ENCODE measurements around the gene LHPP.

LHPP gene

DNA sequence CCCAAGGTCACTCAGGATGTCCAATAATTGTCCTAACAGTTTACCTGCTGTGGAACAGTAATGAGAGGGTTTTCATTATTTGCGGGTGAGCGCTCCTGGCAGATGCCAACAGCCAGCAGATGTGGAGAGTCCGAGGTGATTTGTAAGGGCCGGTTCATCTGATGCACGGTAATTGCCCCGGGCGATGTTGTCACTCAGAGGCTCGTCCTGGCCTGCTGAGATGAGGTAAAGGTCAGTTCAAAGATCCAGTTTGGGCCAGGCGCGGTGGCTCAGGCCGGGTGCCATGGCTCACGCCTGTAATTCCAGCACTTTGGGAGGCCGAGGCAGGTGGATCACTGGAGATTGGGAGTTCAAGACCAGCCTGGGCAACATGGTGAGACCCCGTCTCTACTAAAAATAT lies 16.9 kb downstream of the LHPP start:
- Histone ChIP-seq H3K36me3 (ENCODE audit: control insufficient read depth, low read length) (no peaks in the 10 kb centered on the region), H3K9me2 (replicated peaks; ENCODE audit: control insufficient read depth, low read length) (no peaks in the 10 kb centered on the region), H3K4me2 (ENCODE audit: low read length) (no peak overlapping the region), H3K4me1 (ENCODE audit: control insufficient read depth, low read length) (no peaks in the 10 kb centered on the region), H3K27me3 (ENCODE audit: control insufficient read depth, low read length) (no peaks in the 10 kb centered on the region), H3F3A (ENCODE audit: control insufficient read depth, insufficient read depth) (no peaks in the 10 kb centered on the region), H3K79me2 (ENCODE audit: control insufficient read depth, low read length) (no peaks in the 10 kb centered on the region), H3K27ac (ENCODE audit: low read depth, low read length) (no peak overlapping the region), H4K20me1 (ENCODE audit: control insufficient read depth, insufficient read depth, low read depth, low read length) (no peaks in the 10 kb centered on the region), H3K4me3 (ENCODE audit: low read length) (no peak overlapping the region), H3K9me3 (ENCODE audit: control insufficient read depth, insufficient read depth, low read length) (no peaks in the 10 kb centered on the region)
- no peak for TF ChIP-seq EZH2phosphoT487 (IDR thresholded peaks at IDR 0.05; ENCODE audit: borderline replicate concordance, low read length)

GRCh38 chr10:124480860-124481259 lies 19.2 kb downstream of the LHPP start:
- Histone ChIP-seq H3K27me3 (ENCODE audit: control insufficient read depth, low read length) (no peaks in the 10 kb centered on the region), H3K4me3 (ENCODE audit: low read length) (no peak overlapping the region), H3K36me3 (ENCODE audit: control insufficient read depth, low read length) (no peaks in the 10 kb centered on the region), H3K4me2 (ENCODE audit: low read length) (no peak overlapping the region), H3K4me1 (ENCODE audit: control insufficient read depth, low read length) (no peaks in the 10 kb centered on the region), H4K20me1 (ENCODE audit: control insufficient read depth, insufficient read depth, low read depth, low read length) (no peaks in the 10 kb centered on the region), H3K9me2 (replicated peaks; ENCODE audit: control insufficient read depth, low read length) (no peaks in the 10 kb centered on the region), H3K9me3 (ENCODE audit: control insufficient read depth, insufficient read depth, low read length) (no peaks in the 10 kb centered on the region), H3F3A (ENCODE audit: control insufficient read depth, insufficient read depth) (no peaks in the 10 kb centered on the region), H3K79me2 (ENCODE audit: control insufficient read depth, low read length) (no peaks in the 10 kb centered on the region), H3K27ac (ENCODE audit: low read depth, low read length) (no peak overlapping the region)
- TF ChIP-seq CTCF (IDR thresholded peaks at IDR 0.05; ENCODE audit: low read depth, low read length, poor library complexity, severe bottlenecking), result no peak

- TF ChIP-seq CTCF (IDR thresholded peaks at IDR 0.05; ENCODE audit: low read depth, low read length, poor library complexity, severe bottlenecking), result no peak
- TF ChIP-seq EZH2phosphoT487 (IDR thresholded peaks at IDR 0.05; ENCODE audit: borderline replicate concordance, low read length), result no peak
- Histone ChIP-seq H3K9me3 (ENCODE audit: control insufficient read depth, insufficient read depth, low read length) (no peaks in the 10 kb centered on the region), H3F3A (ENCODE audit: control insufficient read depth, insufficient read depth) (no peaks in the 10 kb centered on the region), H3K4me2 (ENCODE audit: low read length) (no peak overlapping the region), H3K27ac (ENCODE audit: low read depth, low read length) (no peak overlapping the region), H3K4me1 (ENCODE audit: control insufficient read depth, low read length) (no peaks in the 10 kb centered on the region), H4K20me1 (ENCODE audit: control insufficient read depth, insufficient read depth, low read depth, low read length) (no peaks in the 10 kb centered on the region), H3K4me3 (ENCODE audit: low read length) (no peak overlapping the region), H3K79me2 (ENCODE audit: control insufficient read depth, low read length) (no peaks in the 10 kb centered on the region), H3K36me3 (ENCODE audit: control insufficient read depth, low read length) (no peaks in the 10 kb centered on the region), H3K9me2 (replicated peaks; ENCODE audit: control insufficient read depth, low read length) (no peaks in the 10 kb centered on the region), H3K27me3 (ENCODE audit: control insufficient read depth, low read length) (no peaks in the 10 kb centered on the region)
Measured at GRCh38 chr10:124481717-124482116, 20.1 kb downstream of the LHPP start.

DNA sequence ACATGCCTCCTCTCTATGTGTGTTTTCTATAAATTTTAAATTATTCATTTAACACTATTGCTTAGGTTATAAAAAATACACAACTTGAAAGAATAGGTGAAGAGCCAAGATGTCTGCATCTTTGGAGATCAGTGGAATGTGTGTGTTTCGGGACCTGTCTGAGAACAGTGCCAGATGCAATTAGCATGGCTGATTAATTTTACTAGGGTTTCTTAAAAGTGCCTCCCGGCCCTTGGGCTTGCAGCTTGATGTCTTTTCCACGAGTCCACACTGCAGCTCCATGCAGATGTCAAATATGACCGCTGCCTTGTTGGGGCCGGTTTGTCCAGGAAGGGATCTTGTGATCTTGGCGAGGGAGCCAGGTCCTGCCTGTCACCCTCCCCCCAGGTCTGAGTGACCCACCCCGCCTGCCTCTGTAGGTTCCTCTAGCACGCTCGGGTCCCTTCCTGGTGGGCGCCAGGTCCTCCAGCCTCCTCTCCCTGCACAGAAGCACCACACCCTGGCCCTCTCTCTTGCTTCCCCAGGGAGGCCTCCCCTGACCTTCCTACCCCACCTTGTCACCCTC lies 20.7 kb downstream of the LHPP start:
- Histone ChIP-seq H3F3A (ENCODE audit: control insufficient read depth, insufficient read depth) (no peaks in the 10 kb centered on the region), H3K4me1 (ENCODE audit: control insufficient read depth, low read length) (no peaks in the 10 kb centered on the region), H3K4me3 (ENCODE audit: low read length) (no peak overlapping the region), H3K79me2 (ENCODE audit: control insufficient read depth, low read length) (no peaks in the 10 kb centered on the region), H4K20me1 (ENCODE audit: control insufficient read depth, insufficient read depth, low read depth, low read length) (no peaks in the 10 kb centered on the region), H3K27ac (ENCODE audit: low read depth, low read length) (no peak overlapping the region), H3K27me3 (ENCODE audit: control insufficient read depth, low read length) (no peaks in the 10 kb centered on the region), H3K9me2 (replicated peaks; ENCODE audit: control insufficient read depth, low read length) (no peaks in the 10 kb centered on the region), H3K9me3 (ENCODE audit: control insufficient read depth, insufficient read depth, low read length) (0 out of 2 replicates have a peak, but pooled peaks cover 5% of the 10 kb centered on the region), H3K4me2 (ENCODE audit: low read length) (no peak overlapping the region), H3K36me3 (ENCODE audit: control insufficient read depth, low read length) (no peaks in the 10 kb centered on the region)
- TF ChIP-seq EZH2phosphoT487 (IDR thresholded peaks at IDR 0.05; ENCODE audit: borderline replicate concordance, low read length), result no peak
- no peak for TF ChIP-seq CTCF (IDR thresholded peaks at IDR 0.05; ENCODE audit: low read depth, low read length, poor library complexity, severe bottlenecking)
